Activated T-helper 1 cell treated with anti-CD3 and anti-CD28 coated beads, Interleukin-2, amount 50 U/mL, for 16 hours (primary cell): ENCODE measurements around the gene C1orf159.
"Not testable (repeated sequence)": the region's sequence is repeated elsewhere in the genome, so short reads cannot be mapped to it uniquely, and the experiment has no call there.

Source experiments
- DNase-seq, 2 donors: peaks; one replicate each; pipeline ENCODE4 v3.0.0-alpha.2; 2020; ENCODE audit warnings: low read depth in 1 of 2, low spot score in 1 of 2

The C1orf159 gene

DNA sequence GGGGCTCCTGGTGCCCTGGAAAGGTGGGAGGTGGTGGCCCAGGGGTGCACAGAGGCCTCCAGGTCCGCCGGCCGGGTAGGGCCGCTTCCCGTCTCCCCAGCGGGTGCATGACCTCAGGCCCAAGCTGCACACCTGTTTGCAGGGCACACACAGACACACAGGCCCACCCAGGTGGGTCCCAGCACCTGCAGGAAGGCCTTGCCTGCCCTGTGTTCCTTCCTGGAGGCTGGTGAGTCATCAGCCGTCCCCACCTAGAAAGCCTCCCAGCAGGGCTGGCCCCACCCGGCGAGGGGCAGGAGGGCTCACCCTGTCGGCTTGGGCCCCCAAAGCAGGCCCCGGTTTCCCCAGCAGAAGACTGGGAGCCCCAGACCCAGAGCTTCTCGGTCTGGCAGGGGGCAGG, 34.2 kb upstream of the C1orf159 start:
- DNase-seq = no peak

DNA sequence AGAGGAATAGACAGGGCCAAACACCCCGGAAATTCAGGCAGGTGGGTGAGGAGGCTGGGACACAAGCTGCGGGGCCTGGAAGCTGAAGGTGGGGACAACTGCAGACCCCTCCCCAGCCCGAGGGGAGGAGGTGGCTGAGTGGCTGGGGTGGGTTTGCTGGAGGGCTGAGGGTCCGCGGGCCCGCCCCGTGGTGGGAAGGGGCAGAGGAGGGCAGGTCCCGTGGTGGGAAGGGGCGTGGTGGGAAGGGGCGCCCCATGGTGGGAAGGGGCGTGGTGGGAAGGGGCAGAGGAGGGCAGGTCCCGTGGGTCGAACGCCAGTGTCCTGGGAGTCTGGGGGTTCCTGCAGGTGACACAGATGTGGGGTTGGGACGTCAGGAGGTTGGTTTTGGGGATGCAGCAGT, 33.5 kb upstream of the C1orf159 start:
- no peak for DNase-seq

DNA sequence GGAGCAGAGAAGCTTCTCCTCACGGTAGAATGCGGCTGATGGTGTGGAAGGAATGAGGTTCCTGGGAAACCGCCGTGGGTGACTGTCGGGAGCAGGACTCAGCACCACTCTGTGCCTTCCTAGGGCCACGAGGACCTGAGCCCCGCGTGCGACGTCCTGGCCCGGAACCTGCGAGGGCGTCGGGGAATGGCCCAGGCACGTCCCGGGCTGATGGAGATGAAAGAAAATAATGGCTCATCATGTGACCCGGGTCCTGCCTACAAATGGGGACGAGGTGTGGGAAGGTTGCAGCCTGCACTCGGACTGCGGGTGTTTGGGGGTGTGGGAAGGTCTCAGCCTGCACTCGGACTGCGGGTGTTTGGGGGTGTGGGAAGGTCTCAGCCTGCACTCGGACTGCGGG, 32.7 kb upstream of the C1orf159 start:
- no peak for DNase-seq

DNA sequence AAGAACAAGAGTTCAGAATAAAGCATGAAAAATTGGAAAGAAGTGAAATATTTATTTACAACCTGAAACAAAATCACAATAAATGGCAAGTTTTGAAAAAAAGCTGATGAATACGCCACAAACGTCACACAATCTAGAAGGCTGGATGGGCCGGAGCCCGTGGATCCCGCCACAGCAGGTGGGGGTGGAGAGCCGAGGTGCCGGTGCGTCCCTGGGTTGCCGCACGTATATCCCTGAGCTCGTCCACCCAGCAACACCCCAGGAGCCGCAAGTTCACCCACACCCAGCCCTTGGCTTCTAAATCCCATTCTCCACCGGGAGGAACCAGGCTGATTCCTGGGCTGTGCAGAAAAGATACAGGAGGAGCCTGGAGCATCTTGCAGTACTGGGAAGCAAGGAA, 32.2 kb upstream of the C1orf159 start:
- no peak for DNase-seq

- no peak for DNase-seq
These were observed 30.7 kb upstream of the C1orf159 start for GRCh38 chr1:1146596-1146995.

- no peak for DNase-seq
These were observed 30.1 kb upstream of the C1orf159 start for GRCh38 chr1:1146026-1146425.

DNA sequence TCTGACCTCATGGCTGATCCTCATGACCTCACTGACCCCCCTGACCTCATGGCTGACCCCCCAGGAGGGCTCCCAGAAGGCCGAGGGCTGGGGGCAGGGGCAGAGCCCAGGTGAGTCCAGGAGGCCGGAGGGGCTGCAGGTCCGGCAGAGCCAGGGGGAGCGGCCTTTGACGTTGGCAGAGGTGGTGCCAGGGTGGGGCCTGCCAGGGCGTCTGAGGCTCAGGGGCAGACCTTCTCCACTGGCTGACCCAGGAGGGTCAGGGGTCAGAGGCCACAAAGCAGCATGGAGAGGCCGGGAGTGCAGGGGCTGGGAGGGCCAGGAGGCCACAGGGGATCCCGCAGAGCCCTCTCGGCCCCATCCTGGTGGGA, 29.6 kb upstream of the C1orf159 start:
- DNase-seq = no peak

DNA sequence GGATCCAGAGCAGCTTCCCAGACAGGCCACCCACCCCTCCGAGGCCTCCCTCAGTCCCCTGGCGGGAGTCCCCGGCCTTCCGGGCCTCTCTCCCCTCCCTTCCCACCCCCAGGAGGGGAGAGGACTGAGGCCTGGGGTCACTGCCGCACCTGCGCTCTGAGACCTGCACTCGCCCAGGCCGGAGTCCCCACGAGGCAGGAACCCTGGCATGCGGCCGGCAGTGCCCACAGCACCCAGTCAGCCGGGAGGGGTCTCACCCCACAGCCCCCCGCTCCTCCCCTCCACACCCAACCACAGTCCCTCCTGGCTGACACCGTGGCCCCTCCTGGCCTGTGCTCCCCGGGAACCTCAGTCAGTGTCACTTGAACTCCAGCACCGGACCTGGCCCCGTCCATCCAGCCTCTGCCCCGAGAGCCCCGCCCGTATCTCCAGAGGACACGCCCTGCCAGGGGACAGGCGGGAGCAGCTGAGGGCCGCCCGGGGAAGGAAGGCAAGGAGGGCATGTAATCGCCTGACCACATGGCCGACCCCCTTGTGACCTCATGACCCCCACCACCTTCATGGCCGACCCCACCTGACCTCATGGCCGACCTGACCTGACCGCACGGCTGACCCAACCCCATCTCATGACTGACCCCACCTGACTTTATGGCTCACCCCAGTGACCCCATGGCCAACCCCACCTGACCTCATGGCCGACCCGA, 29.1 kb upstream of the C1orf159 start:
- no peak for DNase-seq

DNA sequence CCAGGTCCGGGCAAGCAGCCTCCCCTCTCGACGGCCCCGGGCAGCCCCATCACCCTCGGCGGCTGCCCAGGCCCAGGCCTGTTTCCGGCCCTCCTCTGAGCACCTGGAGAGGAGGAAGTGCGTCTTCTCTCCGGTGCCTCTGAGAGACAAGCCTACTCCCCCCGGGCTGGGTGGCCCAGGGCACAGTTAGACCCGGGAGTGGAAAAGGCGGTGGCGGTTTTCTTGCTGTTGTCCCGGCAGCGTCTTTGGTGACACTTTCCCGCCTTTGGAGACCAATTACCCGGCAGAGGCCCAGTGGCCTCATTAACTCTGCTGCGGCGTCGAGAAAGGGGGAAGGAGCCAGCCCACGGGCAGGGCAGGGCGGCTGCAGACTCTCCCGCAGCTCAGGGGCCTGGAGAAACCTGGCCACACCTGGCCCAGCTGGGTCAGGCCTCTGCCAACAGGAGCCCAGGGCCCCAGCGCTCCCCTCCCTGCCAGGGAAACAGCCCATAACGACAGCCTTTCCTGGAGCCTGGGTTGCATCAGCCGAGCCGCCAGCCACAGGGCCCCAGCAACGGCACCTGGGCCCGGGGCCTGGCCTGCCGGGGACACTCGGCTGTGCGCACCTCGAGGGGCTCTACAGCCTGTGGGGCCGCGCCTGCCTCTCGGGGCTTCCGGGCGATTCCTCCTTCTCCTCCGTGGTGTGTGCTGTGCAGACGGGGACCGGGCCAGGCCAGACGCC, 28.4 kb upstream of the C1orf159 start:
- DNase-seq = peak; percentile 26 to 29

GRCh38 chr1:1143636-1144035, 27.7 kb upstream of the C1orf159 start:
- no peak for DNase-seq

DNA sequence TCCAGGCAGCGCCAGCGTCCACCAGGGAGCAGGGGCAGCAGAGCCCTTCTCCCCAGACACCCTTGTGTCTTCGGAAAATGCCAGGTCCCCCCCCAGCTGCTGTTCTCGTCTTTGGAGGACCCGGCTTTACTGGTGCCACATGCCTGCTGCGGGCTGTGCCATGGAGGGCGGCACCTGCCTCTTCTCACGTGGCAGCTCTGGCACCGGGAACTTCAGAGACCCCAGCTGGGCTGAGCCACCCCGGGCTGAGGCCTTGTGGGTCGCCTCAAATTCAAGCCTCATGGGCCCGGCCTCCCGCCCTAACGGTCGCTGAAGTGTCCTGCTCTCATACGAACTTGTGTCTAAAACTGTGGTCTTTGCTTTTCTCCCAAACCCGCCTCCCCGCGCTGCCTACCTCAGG, 27.0 kb upstream of the C1orf159 start:
- DNase-seq = no peak

GRCh38 chr1:1142352-1142751, 26.5 kb upstream of the C1orf159 start:
- DNase-seq = not testable (repeated sequence)

GRCh38 chr1:1141911-1142250, 26.0 kb upstream of the C1orf159 start:
- no peak for DNase-seq

DNA sequence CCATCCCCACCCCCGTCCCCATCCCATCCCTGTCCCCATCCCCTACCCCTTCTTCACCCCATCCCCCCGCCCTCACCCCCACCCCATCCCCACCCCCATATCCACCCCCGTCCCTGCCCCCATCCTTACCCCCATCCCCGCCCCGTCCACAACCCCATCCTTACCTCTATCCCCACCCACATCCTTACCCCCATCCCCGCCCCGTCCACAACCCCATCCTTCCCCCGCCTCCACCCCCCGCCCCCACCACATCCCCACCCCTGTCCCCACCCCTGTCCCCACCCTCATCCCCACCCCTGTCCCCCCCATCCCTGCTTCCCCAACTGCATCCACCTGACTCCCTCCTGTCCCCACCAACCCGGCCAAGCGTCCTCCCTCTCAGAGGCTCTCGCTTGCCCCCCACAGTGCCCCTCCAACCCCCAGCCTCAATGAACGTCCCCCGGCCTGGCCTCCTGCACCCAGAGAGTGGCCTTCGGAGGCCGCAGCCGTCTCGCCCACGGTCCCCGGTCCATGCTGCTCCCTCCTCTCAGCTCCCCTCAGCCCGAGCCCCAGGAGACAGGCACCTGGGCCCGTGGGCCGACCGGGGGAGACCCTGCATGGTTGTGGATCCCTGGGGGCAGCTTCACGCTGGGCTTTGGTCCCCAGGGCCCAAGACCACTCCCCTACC, 25.5 kb upstream of the C1orf159 start:
- no peak for DNase-seq

DNA sequence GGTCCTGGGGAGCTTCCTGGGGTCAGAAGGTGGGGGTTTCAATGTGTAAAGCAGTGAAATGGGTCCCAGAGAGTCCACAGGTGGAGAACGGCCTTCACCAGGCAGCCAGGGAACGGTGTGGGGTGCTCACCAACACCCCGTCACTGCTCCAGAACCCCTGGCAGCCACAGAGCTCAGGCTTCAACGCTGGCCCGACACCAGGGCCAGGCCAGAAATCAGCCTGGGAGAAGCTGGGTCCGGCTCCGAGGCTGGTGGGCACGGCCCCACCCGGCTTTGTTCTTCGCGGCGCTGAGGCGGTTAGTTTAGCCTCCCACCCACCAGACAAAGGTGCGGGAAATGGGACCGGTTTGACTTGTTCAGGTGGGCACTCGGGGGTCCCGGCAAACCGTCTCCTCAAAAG, 24.8 kb upstream of the C1orf159 start:
- no peak for DNase-seq

DNA sequence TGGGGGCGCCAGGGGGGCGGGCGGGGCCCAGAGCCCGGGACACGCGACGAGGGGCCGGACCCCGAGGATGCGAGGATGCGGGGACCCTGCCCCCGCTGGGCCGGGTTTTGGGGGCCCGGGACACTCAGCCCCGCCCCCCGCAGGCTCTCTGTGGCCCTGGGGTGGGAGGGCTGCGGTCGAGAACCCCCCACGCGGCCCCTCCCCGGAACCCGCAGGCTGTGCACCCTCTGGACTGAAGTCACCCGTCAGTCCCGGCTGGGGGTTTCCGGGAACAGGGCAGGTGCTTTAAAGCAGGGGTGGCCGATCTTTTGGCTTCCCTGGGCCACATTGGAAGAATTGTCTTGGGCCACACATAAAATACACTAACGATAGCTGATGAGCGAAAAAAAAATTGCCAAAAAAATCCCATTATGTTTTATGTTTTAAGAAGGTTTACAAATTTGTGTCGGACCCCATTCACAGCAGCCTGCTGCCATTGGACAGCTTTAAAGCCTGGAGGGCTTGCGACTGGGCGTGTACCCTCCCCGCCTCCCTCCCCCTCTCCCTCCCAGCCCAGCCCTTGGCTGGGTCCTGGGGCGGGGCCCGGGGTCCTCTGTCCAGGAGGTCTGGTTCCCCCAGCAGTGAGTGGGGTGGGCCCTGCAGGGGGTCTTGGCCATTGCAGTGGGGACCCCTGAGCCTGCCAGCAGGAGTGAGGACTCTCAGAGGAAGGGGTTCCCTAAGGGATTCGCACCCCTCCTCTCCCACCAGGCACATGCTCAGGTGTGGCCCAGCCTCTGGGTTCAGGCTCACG, 21.6 kb upstream of the C1orf159 start:
- peak in 1 of 2 donors; percentile 61 for DNase-seq

DNA sequence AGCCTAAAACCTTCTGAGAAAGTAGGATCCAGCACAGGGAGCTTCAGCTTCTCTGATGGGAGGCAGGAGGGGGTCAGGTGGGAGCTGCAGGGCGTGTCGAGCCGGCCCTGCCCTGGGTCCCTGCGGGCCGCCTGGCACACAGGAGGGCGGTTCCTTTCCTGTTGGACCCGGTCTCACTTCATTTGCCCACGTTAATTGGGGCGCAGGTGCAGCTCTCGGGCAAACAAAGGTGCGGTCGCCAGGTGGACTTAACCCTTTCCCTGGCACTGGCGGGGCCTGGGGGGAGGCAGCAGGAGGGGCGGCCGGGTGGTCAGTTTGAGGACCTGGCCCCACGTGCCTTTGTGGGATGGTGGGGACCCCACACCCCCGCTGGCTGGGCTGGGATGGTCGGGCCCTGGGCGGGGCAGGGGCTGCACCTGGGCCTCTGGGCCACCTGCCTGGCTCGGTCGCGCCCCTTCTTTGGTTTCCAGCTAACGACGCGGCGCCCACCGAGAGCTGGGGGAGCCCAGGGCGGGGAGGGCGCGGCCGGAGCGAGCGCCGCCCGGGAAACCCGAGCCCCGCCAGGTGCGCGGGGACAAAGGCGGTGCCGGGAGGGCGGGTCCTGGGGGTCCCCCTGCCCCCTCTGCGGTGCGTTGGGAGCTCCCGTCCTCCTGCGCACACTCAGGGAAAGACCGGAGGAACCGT, 20.8 kb upstream of the C1orf159 start:
- DNase-seq = no peak

- DNase-seq = no peak
These were observed 19.6 kb upstream of the C1orf159 start for GRCh38 chr1:1135339-1136136.

GRCh38 chr1:1134300-1134970, 18.5 kb upstream of the C1orf159 start:
- DNase-seq = no peak
